Esophagus squamous epithelium (tissue), 5 donors: ENCODE data around the gene RPS6KA4. TPM values are rescaled to one million over a fixed set of nuclear protein-coding genes. Genes with fewer than 3 reads are reported as not detected.

ENCODE experiments used
- DNase-seq: peaks from one replicate; lab custom pipeline; 2025; lab: John Stamatoyannopoulos, UW
- H3K27ac ChIP-seq, 4 donors: fragments of 200-600 bp; sonication (generic); one replicate each; pipeline ENCODE4 v1.5.1; 2016 to 2019; ENCODE audit warnings: mild to moderate bottlenecking in 1 of 4
- H3K27me3 ChIP-seq, 4 donors: fragments of 200-600 bp; sonication (generic); 1 replicate in 3 of 4; 2 replicates in 1 of 4; pipeline versions ENCODE4 v1.5.1 to v1.6.0; 2017 to 2021; ENCODE audit warnings: antibody characterized with exemption in 1 of 4
- H3K36me3 ChIP-seq, 3 donors: fragments of 200-600 bp; sonication (generic); one replicate each; pipeline ENCODE4 v1.5.1; 2016 to 2019
- H3K4me1 ChIP-seq, 3 donors: fragments of 200-600 bp; sonication (generic); one replicate each; pipeline ENCODE4 v1.5.1; 2017 to 2019
- H3K4me3 ChIP-seq, 4 donors: fragments of 200-600 bp; sonication (generic); 1 replicate in 3 of 4; 2 replicates in 1 of 4; pipeline ENCODE4 v1.5.1; 2016 to 2019; ENCODE audit warnings: mild to moderate bottlenecking in 2 of 4, moderate library complexity in 1 of 4
- H3K9me3 ChIP-seq, 3 donors: fragments of 200-600 bp; sonication (generic); one replicate each; pipeline ENCODE4 v1.5.1; 2016 to 2019
- POLR2A ChIP-seq, 4 donors: fragments of 450-650 bp; IDR thresholded peaks; one replicate each; pipeline ENCODE4 v1.6.1; 2017; ENCODE audit warnings: antibody characterized with exemption in 4 of 4, mild to moderate bottlenecking in 4 of 4, moderate library complexity in 3 of 4
- WGBS, 2 donors: methylation state at CpG; one replicate each; pipeline ENCODE4 v1.1.5; 2018; 5-methylcytosine and 5-hydroxymethylcytosine counted together
- intact Hi-C: fragments of 100-400 bp; cut with DNase I; formaldehyde crosslinking; loops from one replicate; pipeline ENCODE4 v1.15.0; 2022
- total RNA-seq, 4 donors: library from RNA; depleted of rRNA; stranded (reverse); fragments of >200 nt; gene quantifications; one replicate each; pipeline ENCODE4 v1.1.0, GENCODE V29; 2016
- TF ChIP-seq, protein P1 (sequence below), 6 experiments: fragments of 450-650 bp in 4 of 6; fragments of 200-600 bp in 2 of 6; sonication (generic) in 2 of 6; IDR thresholded peaks; one replicate each; pipeline ENCODE4 v1.5.1; 2016 to 2019; ENCODE audit warnings: antibody characterized with exemption in 6 of 6, mild to moderate bottlenecking in 4 of 6, moderate library complexity in 4 of 6
- donor health status: DM: yes; HTN: yes; CAD: no.

RPS6KA4 gene
- total RNA-seq, 4 donors from 2014 or later, result 28.6 to 69.8 (median 55.0) TPM

DNA sequence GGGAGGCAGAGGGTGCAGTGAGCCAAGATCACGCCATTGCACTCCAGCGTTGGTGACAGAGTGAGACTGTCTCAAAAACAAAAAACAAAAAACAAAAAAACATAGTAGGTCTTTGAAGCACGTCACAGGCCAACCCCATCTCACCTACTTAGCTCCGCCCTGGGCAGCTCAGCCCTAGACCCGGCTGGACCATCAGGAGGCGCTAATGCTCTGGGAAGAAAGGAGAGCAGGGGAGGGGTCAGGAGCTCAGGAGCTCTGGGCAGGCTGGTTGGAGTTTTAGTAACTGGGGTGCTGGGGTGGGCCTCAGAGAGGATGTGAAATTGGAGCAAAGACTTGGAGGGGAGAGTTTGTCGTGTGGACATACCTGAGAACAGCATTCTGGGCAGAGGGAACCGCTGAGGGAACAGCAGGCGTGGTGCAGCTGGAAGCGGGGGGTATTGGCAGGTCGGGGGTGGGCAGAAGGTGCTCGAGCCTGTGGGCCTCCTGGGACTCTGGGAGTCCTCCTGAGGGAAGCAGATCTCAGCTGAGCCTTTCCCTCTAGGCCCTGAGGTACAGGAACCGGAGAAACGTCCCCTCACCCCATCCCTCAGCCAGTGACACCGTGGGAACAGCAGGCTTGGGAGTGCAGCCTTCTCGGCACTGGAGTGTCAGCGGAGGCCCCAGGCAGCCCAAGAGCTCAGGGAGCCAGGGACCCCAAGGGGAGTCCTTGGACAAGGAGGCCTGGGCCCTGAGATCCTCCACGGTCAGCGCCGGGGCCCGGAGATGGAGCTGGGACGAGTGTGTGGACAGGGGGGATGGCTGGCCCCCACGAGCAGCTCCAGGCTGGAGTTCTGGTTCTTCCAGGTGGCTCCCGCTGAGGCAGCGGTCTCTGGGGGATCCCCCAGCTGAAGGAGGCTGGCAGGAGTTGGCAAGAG, 2.2 kb upstream of the RPS6KA4 start:
- Histone ChIP-seq H3K4me1 (peaks cover 28 to 54% (median 34%) of the 10 kb centered on the region in 3 donors), H3K36me3 (peaks cover 7 to 18% (median 9%) of the 10 kb centered on the region in 3 donors), H3K4me3 (no peak overlapping the region), H3K27me3 (no peaks in the 10 kb centered on the region), H3K27ac (peak overlapping the region in 1 of 4 donors; percentile 93), H3K9me3 (no peaks in the 10 kb centered on the region)
- intact Hi-C loops, result no loop called here
- TF ChIP-seq, protein P1, sequence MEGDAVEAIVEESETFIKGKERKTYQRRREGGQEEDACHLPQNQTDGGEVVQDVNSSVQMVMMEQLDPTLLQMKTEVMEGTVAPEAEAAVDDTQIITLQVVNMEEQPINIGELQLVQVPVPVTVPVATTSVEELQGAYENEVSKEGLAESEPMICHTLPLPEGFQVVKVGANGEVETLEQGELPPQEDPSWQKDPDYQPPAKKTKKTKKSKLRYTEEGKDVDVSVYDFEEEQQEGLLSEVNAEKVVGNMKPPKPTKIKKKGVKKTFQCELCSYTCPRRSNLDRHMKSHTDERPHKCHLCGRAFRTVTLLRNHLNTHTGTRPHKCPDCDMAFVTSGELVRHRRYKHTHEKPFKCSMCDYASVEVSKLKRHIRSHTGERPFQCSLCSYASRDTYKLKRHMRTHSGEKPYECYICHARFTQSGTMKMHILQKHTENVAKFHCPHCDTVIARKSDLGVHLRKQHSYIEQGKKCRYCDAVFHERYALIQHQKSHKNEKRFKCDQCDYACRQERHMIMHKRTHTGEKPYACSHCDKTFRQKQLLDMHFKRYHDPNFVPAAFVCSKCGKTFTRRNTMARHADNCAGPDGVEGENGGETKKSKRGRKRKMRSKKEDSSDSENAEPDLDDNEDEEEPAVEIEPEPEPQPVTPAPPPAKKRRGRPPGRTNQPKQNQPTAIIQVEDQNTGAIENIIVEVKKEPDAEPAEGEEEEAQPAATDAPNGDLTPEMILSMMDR (IDR thresholded peaks at IDR 0.05), result peak in 2 of 6 experiments; percentile 22 to 38
- TF ChIP-seq POLR2A (IDR thresholded peaks at IDR 0.05), result no peak
- WGBS, 2 donors, result 79 to 82% methylated on average over 10 to 14 of the region's 25 CpGs
- no peak for DNase-seq

DNA sequence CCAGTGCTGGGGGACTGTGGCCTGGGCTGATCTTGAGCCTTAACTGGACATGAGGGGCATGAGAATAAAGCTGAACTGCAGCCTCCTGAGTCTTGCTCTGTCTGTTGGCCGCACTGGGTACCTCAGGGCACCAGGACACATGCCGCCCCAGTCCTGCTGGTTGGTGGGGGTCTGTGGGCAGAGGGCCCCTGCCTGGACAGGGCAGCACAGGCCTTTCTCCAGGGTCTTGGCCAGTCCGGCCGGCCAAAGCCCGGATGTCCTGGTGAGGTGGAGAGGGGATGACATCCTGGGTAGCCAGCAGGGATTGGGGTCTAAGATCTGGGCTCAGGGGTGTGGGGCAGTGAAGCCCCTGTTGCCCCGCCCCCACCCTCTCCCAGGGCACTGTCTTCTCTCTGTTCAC, 1.5 kb upstream of the RPS6KA4 start:
- Histone ChIP-seq H3K27me3 (no peaks in the 10 kb centered on the region), H3K4me3 (no peak overlapping the region), H3K4me1 (peaks cover 28 to 54% (median 34%) of the 10 kb centered on the region in 3 donors), H3K27ac (peak overlapping the region in 3 of 4 donors; percentile 89 to 93 (median 90)), H3K9me3 (no peaks in the 10 kb centered on the region), H3K36me3 (peaks cover 8 to 25% (median 12%) of the 10 kb centered on the region in 3 donors)
- no CpG with 5 or more reads among the region's 6 CpGs for WGBS, 2 donors
- intact Hi-C loops, result no loop called here
- DNase-seq, result no peak
- TF ChIP-seq, protein P1 (IDR thresholded peaks at IDR 0.05), result no peak
- no peak for TF ChIP-seq POLR2A (IDR thresholded peaks at IDR 0.05)

DNA sequence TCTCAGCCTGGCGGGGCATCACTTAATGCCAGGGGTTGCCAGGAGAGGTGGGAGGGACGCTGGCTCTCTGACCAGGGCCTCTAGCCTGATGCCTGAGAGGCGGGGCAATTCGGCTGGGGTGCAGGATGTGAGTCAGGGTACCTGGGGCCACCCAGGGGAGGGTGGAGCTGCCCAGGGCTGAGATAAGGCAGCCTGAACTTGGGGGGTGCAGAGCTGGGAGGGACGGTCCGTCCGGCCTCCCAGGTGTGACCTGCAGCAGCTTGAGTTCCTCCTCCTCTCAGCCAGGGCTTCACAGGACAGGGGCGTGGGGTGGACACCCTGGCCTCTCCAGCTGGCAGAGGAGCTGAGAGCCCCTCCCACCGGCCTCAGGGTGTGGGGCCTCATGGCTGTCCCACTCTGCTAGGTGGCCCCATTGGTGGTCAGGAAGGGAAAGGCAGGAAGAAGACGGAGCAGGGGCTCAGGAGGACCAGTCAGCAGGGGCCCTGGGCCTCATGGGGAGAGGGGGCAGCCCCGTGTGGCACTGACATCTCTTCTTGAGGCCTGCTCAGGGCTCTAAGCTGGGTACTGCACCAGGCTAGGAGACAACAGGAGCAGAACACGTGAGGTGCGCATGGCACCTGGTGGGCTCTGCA, 942 bp upstream of the RPS6KA4 start:
- TF ChIP-seq POLR2A (IDR thresholded peaks at IDR 0.05), result no peak
- TF ChIP-seq, protein P1 (IDR thresholded peaks at IDR 0.05), result no peak
- DNase-seq, result no peak
- WGBS, 2 donors, result 0% methylated on average over 1 of the region's 13 CpGs
- peak overlapping the region; percentile 67 to 97 (median 88) for H3K4me3 ChIP-seq
- intact Hi-C loops, result no loop called here
- peak overlapping the region; percentile 89 to 93 (median 90) for H3K27ac ChIP-seq
- H3K27me3 ChIP-seq, result no peaks in the 10 kb centered on the region
- peaks cover 10 to 31% (median 16%) of the 10 kb centered on the region in 3 donors for H3K36me3 ChIP-seq
- peaks cover 28 to 54% (median 34%) of the 10 kb centered on the region in 3 donors for H3K4me1 ChIP-seq
- H3K9me3 ChIP-seq, result no peaks in the 10 kb centered on the region

GRCh38 chr11:64358536-64358906, 441 bp upstream of the RPS6KA4 start:
- peaks cover 11 to 36% (median 21%) of the 10 kb centered on the region in 3 donors for H3K36me3 ChIP-seq
- TF ChIP-seq, protein P1 (IDR thresholded peaks at IDR 0.05), result no peak
- TF ChIP-seq POLR2A (IDR thresholded peaks at IDR 0.05), result no peak
- intact Hi-C loops, result no loop called here
- H3K4me3 ChIP-seq, result peak overlapping the region; percentile 67 to 97 (median 88)
- no peak for DNase-seq
- no CpG with 5 or more reads among the region's 7 CpGs for WGBS, 2 donors
- no peaks in the 10 kb centered on the region for H3K27me3 ChIP-seq
- no peaks in the 10 kb centered on the region for H3K9me3 ChIP-seq
- peaks cover 28 to 54% (median 34%) of the 10 kb centered on the region in 3 donors for H3K4me1 ChIP-seq
- peak overlapping the region; percentile 89 to 93 (median 90) for H3K27ac ChIP-seq
